Subcutaneous abdominal adipose tissue (tissue), 5 donors: ENCODE measurements around the gene PUS7L.
A peak's percentile ranks its signal among the peaks of the same experiment; 100 is the strongest.

Experiments
- H3K27ac ChIP-seq: one replicate; pipeline ENCODE4 v1.7.0; 2013; ENCODE audit warnings: low read depth, mild to moderate bottlenecking, inconsistent platforms, low read length, moderate library complexity
- H3K27me3 ChIP-seq, 5 donors: one replicate each; pipeline ENCODE4 v1.7.0; 2013; ENCODE audit warnings: low read length in 5 of 5, inconsistent platforms in 1 of 5; ENCODE audit not compliant: control insufficient read depth in 5 of 5, insufficient read depth in 4 of 5
- H3K36me3 ChIP-seq, 5 donors: one replicate each; pipeline ENCODE4 v1.7.0; 2013; ENCODE audit warnings: low read length in 5 of 5; ENCODE audit not compliant: control insufficient read depth in 5 of 5, insufficient read depth in 5 of 5
- H3K4me1 ChIP-seq, 5 donors: one replicate each; pipeline ENCODE4 v1.7.0; 2013; ENCODE audit warnings: low read length in 5 of 5, mild to moderate bottlenecking in 3 of 5, moderate library complexity in 1 of 5; ENCODE audit not compliant: control insufficient read depth in 5 of 5, insufficient read depth in 5 of 5
- H3K4me3 ChIP-seq, 5 donors: one replicate each; pipeline ENCODE4 v1.7.0; 2013; ENCODE audit warnings: low read length in 5 of 5, low read depth in 1 of 5
- H3K9ac ChIP-seq, 5 donors: one replicate each; pipeline ENCODE4 v1.7.0; 2013; ENCODE audit warnings: low read length in 5 of 5, mild to moderate bottlenecking in 4 of 5, moderate library complexity in 3 of 5
- H3K9me3 ChIP-seq, 5 donors: one replicate each; pipeline ENCODE4 v1.7.0; 2013; ENCODE audit warnings: low read length in 5 of 5; ENCODE audit not compliant: control insufficient read depth in 5 of 5
- donor health status: healthy.
- donor health status: healthy.
- donor health status: healthy.
- donor health status: healthy.
- donor health status: healthy.

The PUS7L gene

DNA sequence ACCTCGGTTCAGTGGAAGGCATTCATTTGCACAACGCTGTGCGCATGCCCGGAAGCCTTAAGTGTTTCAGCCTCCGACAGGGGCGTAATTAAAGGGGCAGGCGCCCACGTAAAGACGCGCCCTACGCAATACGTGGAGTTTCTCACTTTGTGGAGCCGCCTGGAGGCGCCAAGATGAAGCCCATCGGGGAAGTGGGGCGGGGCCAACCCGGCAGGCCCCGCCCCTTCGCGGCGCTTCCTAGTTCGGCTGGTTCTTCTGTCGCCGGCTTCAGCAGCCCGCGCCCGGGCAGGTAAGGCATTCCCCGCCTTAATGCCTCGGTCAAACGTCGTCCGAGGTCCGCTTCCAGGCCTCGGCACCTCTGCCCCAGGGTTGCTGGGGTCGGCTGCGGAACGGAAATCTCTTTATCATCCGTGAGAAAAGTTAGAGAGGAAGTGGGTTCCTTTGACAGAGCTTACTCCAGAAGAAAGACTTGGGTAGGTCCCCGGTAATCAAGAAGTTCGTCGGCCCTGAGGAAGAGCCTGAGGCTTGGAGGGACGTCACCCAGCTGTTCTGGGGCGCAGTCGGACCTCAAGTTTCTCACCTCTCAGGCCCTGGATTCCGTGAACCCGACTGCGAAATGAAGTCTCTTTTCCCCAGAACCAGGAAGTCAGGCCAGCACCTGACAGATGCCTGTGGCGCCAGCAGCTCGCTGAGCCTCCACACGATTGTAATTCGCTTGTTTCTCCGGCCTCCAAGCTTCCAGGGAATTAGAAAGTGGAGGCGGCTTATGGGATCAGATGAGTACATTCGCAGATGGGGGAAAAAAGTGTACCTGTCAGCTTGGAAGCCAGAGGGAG, at the start of gene PUS7L, which contains the start of gene IRAK4:
Gene PUS7L (minus strand): TSS at position 63 of the 836 bp plus-strand sequence. CDS start 3,545 bp downstream, outside the sequence.
Gene IRAK4 (plus strand): TSS at position 224 of the 836 bp plus-strand sequence. CDS start 9,161 bp downstream, outside the sequence.
- H3K4me3 ChIP-seq: peak within 1 kb of the TSS; percentile 90 to 99 (median 92)
- no peaks in the 10 kb centered on the region for H3K27me3 ChIP-seq
- H3K36me3 ChIP-seq: peaks cover 0 to 6% (median 0%) of the 10 kb centered on the region in 5 donors
- peak within 1 kb of the TSS; percentile 79 to 96 (median 95) for H3K9ac ChIP-seq
- H3K4me1 ChIP-seq: peaks cover 2 to 24% (median 22%) of the 10 kb centered on the region in 5 donors
- peak within 1 kb of the TSS; percentile 81 for H3K27ac ChIP-seq
- no peaks in the 10 kb centered on the region for H3K9me3 ChIP-seq

- H3K27ac ChIP-seq: peak overlapping the region; percentile 96
- H3K9ac ChIP-seq: no peak overlapping the region
- H3K27me3 ChIP-seq: no peaks in the 10 kb centered on the region
- peaks cover 3 to 6% (median 5%) of the 10 kb centered on the region in 5 donors for H3K36me3 ChIP-seq
- H3K9me3 ChIP-seq: no peaks in the 10 kb centered on the region
- peaks cover 5 to 21% (median 19%) of the 10 kb centered on the region in 5 donors for H3K4me1 ChIP-seq
- peak overlapping the region in 1 of 5 donors; percentile 22 for H3K4me3 ChIP-seq
Measured at GRCh38 chr12:43807386-43807785, 48.8 kb upstream of the PUS7L start.

DNA sequence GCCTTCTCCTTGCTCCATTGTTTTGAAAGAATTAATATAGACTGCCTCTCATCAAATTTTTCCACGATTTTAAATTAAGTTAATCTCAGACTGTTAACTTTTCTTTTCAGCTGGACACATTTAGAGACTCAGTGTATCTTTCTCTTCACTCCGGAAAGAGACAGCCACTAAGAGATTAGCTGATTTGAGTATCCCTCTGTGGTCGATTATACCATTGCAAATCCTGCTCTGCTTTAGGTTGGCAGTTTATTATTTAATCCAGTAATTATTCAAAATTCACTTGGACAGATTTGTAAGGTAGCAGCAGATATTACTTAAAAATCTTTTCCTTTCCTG, 48.1 kb upstream of the PUS7L start:
- Histone ChIP-seq H3K9me3 (no peaks in the 10 kb centered on the region), H3K4me3 (peak overlapping the region; percentile 80 to 97 (median 92)), H3K36me3 (peaks cover 5 to 8% (median 6%) of the 10 kb centered on the region in 5 donors), H3K9ac (peak overlapping the region; percentile 73 to 96 (median 92)), H3K4me1 (peaks cover 5 to 21% (median 19%) of the 10 kb centered on the region in 5 donors), H3K27me3 (no peaks in the 10 kb centered on the region), H3K27ac (peak overlapping the region; percentile 96)

DNA sequence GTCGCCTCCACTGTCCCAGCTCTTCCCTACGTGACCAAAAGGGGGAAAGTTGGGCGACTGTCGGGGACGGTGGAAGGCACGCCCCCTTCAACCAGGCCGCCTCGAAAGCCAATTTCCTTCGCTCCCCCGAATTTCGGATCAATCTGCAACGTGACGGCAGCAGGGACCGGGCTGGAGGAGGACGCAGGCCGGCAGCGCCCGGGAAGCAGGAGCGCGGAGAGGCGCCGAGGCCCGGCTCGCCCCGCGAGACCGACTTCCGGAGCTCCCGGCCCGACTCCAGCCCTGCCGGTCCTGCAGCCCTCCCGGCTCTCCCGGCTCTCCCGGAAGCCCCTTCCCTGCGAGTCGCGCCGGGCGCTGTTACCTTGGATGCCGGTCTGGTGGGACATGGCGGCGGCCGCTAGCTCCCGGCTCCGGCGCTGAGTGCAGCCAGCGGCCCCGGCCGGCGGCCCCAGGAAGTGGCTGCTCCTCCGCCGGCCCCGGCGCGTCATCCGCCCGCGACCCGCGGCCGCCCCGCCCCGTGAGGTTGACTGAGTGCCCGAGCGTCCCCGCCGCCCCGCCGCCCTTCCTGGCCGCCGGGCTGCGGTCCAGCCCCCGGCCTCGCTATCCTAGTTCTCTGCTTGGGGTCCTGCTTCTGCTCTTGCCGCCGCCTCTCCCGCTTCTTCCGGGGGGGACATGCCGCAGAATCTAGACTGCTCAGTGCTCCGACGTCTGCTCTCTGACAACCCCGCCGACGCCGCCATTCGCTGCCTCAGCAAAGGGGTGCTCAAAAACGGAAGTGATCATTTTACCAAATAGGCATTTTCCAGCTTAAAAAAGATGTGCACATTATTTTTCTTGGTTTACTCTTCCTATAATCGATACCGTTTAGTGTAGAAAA, 47.5 kb upstream of the PUS7L start, which contains the start of gene TWF1:
Gene TWF1 (minus strand): TSS at position 458 of the 877 bp plus-strand sequence. CDS start 72 bp downstream, at position 386.
- Histone ChIP-seq H3K9me3 (no peaks in the 10 kb centered on the region), H3K4me3 (peak within 1 kb of the TSS; percentile 85 to 97 (median 92)), H3K9ac (peak within 1 kb of the TSS; percentile 73 to 96 (median 93)), H3K4me1 (peaks cover 5 to 21% (median 19%) of the 10 kb centered on the region in 5 donors), H3K27ac (peak within 1 kb of the TSS; percentile 96), H3K36me3 (peaks cover 5 to 10% (median 9%) of the 10 kb centered on the region in 5 donors), H3K27me3 (no peaks in the 10 kb centered on the region)

- peak overlapping the region; percentile 30 to 96 (median 93) for H3K9ac ChIP-seq
- H3K9me3 ChIP-seq: no peaks in the 10 kb centered on the region
- H3K27me3 ChIP-seq: no peaks in the 10 kb centered on the region
- H3K4me3 ChIP-seq: peak overlapping the region; percentile 85 to 97 (median 92)
- H3K4me1 ChIP-seq: peaks cover 5 to 21% (median 19%) of the 10 kb centered on the region in 5 donors
- peak overlapping the region; percentile 96 for H3K27ac ChIP-seq
- peaks cover 9 to 17% (median 14%) of the 10 kb centered on the region in 5 donors for H3K36me3 ChIP-seq
Measured at GRCh38 chr12:43805149-43805859, 46.7 kb upstream of the PUS7L start.

DNA sequence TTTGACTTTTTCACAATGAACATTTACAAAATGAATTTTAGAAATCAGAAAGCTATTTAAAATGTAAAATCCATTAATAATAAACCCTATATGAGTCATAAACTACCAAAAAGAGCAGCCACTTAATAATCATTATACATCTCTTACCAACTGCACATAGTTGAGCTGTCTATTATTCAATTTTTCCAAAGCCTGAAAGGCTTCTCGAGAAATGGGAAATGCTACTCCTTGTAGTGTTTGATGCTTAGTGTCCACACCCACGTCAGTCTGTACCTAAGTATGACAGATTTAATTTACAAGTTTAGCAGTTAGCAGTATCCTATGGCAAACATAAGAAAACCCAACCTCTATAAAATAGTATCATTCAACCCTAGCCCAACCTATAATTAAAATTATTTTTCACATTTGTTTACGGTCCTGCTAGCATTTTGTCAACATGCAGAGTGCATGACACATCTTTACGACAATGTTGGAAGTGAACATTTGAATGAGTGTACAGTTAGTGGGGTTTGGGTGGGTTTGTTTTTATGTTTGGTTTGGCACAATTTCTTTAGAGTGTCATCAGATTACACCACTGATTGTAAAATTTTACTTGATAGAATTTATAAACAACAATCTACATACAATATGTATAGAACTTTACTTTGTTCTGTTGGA, 39.1 kb upstream of the PUS7L start:
- no peaks in the 10 kb centered on the region for H3K4me1 ChIP-seq
- no peak overlapping the region for H3K27ac ChIP-seq
- H3K36me3 ChIP-seq: peaks cover 36 to 65% (median 60%) of the 10 kb centered on the region in 5 donors
- H3K27me3 ChIP-seq: no peaks in the 10 kb centered on the region
- no peak overlapping the region for H3K4me3 ChIP-seq
- no peaks in the 10 kb centered on the region for H3K9me3 ChIP-seq
- no peak overlapping the region for H3K9ac ChIP-seq

- Histone ChIP-seq H3K9me3 (no peaks in the 10 kb centered on the region), H3K9ac (no peak overlapping the region), H3K36me3 (peaks cover 36 to 58% (median 52%) of the 10 kb centered on the region in 5 donors), H3K27ac (no peak overlapping the region), H3K4me3 (no peak overlapping the region), H3K27me3 (no peaks in the 10 kb centered on the region), H3K4me1 (no peaks in the 10 kb centered on the region)
Measured at GRCh38 chr12:43795716-43796280, 37.2 kb upstream of the PUS7L start.

DNA sequence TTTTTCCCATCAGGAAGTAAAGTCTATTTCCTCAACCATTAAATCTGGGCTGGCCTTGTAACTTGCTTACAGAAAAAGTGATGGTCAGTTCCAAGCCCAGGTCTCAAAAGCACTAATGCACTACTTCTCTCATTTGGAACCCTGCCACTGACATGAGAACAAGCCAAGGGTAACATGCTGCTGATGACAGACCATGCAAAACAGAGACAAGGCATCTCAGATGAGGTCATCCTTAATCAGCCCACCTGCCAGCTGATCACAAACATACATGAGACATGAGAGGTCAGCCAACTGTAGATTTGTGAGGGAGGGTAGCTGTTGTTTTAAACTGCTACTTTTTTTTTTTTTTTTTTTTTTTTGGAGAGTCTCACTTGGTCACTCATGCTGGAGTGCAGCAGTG, 31.4 kb upstream of the PUS7L start:
- H3K4me3 ChIP-seq: no peak overlapping the region

More for the DNA sequence above, 31.4 kb upstream of the PUS7L start:
- Histone ChIP-seq H3K27me3 (no peaks in the 10 kb centered on the region), H3K4me1 (peaks cover 0 to 7% (median 0%) of the 10 kb centered on the region in 5 donors), H3K9ac (no peak overlapping the region), H3K9me3 (no peaks in the 10 kb centered on the region), H3K27ac (no peak overlapping the region), H3K36me3 (peaks cover 19 to 30% (median 26%) of the 10 kb centered on the region in 5 donors)
